HG03139 (cell line): ENCODE measurements around the gene VARS1.
"Not testable (repeated sequence)": the region's sequence is repeated elsewhere in the genome, so short reads cannot be mapped to it uniquely, and the experiment has no call there.

Experiments
- ATAC-seq: cut with Tn5 transposase; IDR thresholded peaks from one replicate; pipeline ENCODE4 v1.9.1; 2021; ENCODE audit not compliant: unreplicated experiment

The VARS1 gene

DNA sequence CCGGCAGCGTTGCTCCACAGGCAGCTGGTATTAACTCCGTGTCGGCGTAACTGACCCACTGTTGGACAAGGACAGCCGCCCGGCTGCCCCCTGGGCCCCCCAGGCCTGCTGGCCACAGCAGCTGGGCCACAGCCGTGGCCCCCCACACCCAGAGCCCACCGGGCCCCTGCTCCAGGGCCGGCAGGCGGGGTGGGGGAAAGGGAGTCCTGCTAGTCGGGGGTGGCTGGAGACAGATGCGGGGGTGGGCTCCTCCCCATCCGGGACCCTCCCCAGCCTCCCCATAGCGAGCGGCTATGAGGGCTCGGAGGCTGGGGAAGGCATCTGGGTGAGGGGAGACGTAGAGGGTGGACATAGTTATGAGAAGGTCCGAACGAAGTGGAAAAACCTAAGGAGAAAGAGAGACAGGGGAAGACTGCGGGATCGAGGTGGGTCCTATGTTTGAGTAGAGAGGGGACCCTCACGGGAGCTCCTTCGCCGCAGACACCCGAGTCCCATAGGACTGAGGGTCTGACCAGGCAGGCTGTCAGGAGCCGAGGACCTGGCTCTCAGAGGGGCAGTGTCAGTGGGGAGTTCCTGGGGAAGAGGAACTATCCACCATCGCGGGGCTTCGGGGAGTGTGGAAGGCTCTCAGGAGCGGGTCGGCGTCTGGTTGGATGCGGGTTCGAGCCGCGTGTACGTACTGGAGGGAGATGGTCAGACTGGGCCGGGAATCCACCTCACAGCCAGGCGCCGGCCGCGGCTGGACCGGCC, 511 bp downstream of the VARS1 start:
- ATAC-seq: peak; percentile 3

DNA sequence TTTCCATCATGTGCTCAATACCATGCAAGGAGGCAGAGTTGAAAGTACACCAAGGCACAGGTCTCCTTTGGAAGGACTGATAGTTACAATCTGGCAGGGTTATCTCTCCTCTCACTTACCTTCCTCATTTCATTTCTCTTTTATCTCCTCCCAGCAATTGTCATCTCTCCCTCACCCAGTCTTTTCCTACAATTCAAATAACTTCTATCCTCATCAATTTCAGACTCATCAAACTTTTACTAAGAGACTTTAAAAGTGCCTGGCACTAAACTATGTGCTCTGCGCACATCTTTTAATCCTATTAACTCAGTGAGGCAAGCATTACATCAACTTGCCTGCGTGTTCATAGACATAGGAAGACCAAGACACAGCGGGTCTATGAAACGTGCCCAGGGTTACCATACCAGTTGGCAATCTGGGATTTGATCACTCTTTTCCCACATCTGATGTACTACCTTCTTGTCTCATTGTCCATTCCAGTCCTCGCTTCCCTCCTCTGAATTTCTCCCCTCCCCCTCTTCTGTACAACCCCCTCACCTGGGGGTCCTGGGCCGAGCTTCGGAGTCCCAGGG, 1.2 kb downstream of the VARS1 start:
- ATAC-seq: no peak

DNA sequence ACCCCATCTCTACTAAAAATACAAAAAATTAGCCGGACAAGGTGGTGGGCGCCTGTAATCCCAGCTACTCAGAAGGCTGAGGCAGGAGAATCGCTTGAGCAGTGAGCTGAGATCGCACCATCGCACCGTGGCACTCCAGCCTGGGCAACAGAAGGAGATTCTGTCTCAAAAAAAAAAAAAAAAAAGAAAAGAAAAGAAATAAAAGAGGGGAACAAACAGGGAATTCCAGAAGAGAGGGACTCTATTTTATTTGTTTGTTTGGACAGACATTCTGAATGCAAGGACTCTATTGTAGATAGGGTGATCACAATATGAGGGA, 1.7 kb downstream of the VARS1 start:
- ATAC-seq: not testable (repeated sequence)

DNA sequence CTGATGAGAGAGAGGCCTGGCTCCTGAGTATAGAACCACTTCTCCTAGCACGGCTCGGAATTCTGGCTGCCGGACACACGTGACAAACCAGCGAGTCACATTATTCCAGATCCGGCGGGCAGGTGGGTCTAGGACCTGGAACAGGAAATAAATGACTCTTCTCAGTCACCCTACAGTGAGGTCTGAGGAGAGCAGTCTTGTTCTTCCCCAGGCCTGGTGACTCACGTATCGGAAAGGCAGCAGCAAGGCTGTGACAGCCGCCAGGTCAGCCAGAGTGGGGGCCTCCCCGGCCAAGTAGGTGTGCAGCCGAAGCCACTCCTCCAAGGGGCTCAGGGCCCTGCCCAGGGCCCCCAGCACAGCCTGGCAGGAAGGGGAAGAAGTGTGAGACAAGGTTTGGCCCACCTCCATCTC, 2.8 kb downstream of the VARS1 start:
- no peak for ATAC-seq

GRCh38 chr6:31792090-31792374, 3.5 kb downstream of the VARS1 start:
- ATAC-seq: no peak

DNA sequence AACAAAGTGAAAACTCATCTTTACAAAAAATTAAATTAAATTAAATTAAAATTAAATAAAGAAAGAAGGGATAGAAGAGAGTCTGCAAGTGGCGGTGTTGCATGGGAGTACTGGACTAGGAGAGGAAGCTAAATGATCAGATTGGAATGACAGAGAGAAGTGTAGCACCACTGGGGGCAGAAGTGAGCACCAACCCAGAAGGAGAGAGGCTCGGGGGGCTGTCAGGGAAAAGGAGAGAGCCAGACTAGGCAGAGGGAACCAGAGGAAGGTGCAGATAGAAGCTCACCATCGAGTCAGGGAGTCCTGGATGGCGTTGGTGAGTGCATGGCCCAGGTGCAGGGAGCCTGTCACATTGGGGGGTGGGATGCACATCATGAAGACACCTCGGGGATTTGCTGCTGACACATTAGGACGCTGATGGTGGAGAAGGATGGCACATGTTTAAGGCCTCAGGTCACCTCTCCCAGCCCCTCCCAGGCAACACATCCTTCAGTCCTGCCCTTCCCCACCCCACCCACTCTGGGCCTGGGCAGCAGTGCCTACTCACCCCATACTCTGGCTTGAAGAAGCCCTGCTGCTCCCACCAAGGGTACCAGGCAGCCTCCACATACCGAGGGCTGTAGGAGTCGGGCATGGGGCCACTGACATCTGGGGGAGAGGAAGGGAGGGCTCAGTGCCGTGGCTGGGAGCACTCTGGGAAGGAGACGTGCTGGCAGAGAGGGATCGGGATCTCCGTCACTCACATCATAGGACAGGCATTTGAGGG, 4.0 kb downstream of the VARS1 start:
- no peak for ATAC-seq

GRCh38 chr6:31785475-31785874, 10.1 kb downstream of the VARS1 start:
- ATAC-seq: no peak

GRCh38 chr6:31784098-31784925, 11.2 kb downstream of the VARS1 start:
- ATAC-seq: no peak

DNA sequence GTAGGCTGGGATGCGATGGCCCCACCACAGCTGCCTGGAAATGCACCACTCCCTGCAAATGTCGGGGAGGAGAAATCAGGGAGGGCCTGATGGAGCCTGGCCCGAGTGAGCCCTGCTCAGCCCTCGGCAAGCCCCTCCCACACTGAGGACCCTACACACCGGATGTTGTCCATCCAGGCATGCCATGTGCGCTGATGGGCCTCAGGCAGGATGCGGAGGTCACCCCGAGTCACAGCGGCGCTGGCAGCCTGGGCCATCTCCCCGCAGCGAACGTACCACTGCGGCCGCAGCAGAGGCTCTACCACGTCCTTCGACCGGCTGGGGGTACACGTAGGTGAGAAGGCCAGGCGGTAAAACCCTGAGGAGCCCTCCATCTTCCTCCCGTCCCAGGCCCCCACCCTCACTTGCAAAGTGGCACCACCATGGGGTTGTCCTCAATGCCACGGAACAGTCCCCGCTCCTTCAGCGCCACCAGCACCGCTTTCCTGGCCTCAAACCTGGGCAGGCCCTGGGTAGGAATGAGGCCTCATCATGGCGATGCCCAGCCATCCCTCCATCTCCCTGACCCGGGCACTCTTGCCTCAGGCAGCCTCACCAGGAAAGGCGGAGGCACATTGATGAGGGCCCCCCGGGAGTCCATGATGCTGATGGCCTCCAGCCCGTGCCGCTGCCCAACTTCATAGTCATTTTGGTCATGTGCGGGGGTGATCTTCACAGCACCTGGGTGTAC, 13.3 kb downstream of the VARS1 start:
- no peak for ATAC-seq

DNA sequence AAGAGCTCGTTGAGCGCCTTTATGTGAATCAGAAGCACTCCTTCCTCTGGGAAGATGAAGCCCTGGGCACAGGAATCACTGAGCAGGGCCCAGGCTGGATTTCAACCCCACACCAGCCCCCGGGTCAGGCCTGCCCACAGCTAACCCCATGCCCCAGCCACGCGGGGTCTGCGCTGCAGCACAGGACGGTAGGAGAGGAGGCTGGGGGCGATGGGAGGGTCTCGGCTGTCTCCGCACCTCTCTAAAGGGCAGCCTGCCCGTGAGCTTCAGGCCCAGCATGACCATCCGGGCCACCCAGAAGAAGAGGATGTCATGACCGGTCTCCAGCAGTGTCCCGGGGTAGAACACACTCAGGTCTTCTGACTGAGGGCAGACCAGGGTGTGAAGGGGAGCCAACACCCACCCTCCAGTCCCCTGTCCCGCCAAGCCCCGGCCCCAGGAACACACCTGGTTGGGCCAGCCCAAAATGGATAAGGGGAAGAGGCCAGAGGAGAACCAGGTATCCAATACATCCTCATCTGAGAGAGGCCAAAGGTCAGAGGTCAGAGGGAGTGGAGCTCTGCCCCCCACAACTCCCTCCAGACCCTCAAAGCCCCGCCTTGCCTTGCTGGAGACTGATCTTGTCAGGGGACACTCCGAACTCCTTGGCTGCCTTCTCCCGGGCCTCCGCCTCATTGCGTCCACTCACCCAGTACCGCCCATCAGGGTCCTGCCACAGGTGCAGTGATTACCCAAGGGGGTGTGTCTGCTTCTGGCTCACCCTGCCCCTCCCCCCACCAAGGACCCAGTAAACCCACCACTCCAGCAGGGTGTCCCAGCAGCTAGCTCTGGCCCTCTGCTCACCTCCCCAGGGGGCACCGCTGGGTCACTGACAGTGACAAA, 14.1 kb downstream of the VARS1 start:
- ATAC-seq: no peak

- ATAC-seq: no peak
These were observed 14.9 kb downstream of the VARS1 start for GRCh38 chr6:31780507-31781243.

- no peak for ATAC-seq
These were observed 15.6 kb downstream of the VARS1 start for GRCh38 chr6:31779908-31780307.

GRCh38 chr6:31778999-31779885, 16.3 kb downstream of the VARS1 start:
- ATAC-seq: no peak

- ATAC-seq: no peak
These were observed 17.4 kb downstream of the VARS1 start for GRCh38 chr6:31778193-31778592.

DNA sequence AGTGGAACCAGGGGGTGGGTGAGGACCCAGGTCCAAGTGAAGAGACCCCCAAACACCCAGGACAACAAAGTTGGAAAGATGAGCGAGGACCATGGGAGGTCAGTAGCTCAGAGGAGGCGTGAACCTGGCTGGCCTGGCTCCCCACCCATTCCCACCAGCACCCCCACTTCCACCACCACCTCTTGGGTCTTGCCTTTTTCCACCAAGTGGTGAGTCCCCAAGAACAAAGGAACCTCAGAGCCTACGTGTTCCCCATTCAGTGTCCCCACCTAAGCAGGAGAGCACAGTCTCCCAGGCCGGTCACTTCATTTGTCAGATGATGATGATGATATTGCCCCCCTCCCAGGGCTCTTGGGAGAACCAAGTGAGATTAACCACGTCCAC, 17.9 kb downstream of the VARS1 start:
- ATAC-seq: no peak

DNA sequence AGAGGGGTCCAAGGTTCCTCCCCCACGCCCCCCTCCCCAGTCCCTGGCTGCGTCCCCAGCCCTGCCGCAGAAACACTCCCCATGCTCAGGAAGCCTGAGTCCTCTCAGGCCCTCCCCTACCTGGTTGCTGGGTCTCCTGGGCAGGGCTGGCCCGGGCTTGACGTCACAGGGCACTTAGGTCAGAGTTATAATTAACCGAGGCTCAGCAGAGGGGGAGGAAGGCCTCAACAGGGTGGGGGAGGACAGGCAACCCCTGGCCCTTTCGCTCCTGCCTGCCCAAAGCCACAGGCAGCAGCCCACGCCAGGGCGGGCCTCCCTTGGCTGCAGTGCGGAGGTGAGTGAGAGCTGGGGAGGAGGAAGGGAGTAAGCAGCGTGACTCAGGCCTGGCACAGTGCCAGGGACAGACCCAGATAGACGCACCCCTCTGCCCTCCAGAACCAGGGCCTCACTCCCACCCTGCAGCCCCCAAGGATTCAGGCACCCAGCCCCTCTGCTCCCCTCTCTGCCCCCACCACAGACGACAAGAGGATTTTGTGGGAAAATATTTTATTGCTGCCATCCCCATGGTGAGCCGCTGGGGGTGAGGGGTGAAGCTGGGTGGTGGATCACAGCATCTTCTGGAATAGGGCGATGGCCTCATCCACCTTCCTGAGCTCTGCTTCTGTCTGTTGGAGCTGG, 18.4 kb downstream of the VARS1 start, which contains the start of gene VWA7:
TSS of gene VWA7 (minus strand) at position 340 of the 678 bp plus-strand sequence. CDS start 549 bp downstream, outside the sequence.
- ATAC-seq: no peak

DNA sequence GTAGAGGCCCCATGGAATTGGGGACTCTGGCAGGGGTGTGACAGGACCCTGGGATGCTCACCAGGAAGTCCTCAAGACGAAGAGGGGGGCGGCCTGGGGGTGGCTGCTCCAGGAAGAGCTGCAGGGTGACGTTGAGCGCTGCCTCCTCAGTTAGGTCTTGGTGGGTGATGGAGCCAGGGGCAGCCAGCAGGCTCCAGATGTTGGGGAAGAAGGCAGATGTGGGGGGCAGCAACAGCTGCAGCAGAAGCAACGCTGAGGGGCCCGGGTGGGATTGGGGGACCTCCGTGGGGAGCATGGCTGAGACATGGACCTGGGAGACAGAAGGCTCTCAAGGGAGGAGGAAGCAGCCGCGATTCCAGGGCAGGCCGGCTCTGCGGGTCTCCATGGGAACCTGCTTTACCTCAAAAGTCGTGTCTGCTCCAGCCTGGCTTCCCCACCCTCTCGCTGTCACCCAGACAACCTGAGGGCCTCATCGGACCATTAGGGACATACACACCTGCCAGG, 19.0 kb downstream of the VARS1 start:
- ATAC-seq: no peak
